Medulla oblongata (tissue), 1 donor: ENCODE data around the gene IFIH1.

Experiments
- DNase-seq: peaks from one replicate; pipeline ENCODE4 v3.0.0-alpha.2; 2015; ENCODE audit errors: extremely low spot score

Gene IFIH1

GRCh38 chr2:162318328-162319180 is at the start of gene IFIH1:
IFIH1 (minus strand) TSS chr2:162318684; CDS start chr2:162318307, 377 bp downstream.
- peak; percentile 95 for DNase-seq

- no peak for DNase-seq
Measured at GRCh38 chr2:162365392-162365791, 46.9 kb upstream of the IFIH1 start.

GRCh38 chr2:162344617-162344950 is 26.1 kb upstream of the IFIH1 start:
- peak; percentile 67 for DNase-seq

GRCh38 chr2:162343824-162344616 is 25.5 kb upstream of the IFIH1 start, which contains the start of gene GCA:
GCA (plus strand) TSS chr2:162344132; CDS start chr2:162344249, 117 bp downstream.
- peak; percentile 99 for DNase-seq

- no peak for DNase-seq
Measured at GRCh38 chr2:162343492-162343823, 25.0 kb upstream of the IFIH1 start.

- no peak for DNase-seq
Measured at GRCh38 chr2:162342841-162343240, 24.4 kb upstream of the IFIH1 start.

GRCh38 chr2:162342321-162342720 is 23.8 kb upstream of the IFIH1 start:
- DNase-seq = no peak

GRCh38 chr2:162340822-162341221 is 22.3 kb upstream of the IFIH1 start:
- no peak for DNase-seq

GRCh38 chr2:162337868-162338267 is 19.4 kb upstream of the IFIH1 start:
- no peak for DNase-seq

- peak; percentile 67 for DNase-seq
Measured at GRCh38 chr2:162333968-162334367, 15.5 kb upstream of the IFIH1 start.

- no peak for DNase-seq
Measured at GRCh38 chr2:162330881-162331280, 12.4 kb upstream of the IFIH1 start.

- DNase-seq = no peak
Measured at GRCh38 chr2:162328424-162329157, 10.1 kb upstream of the IFIH1 start.

GRCh38 chr2:162327806-162328205 is 9.3 kb upstream of the IFIH1 start:
- no peak for DNase-seq

- no peak for DNase-seq
Measured at GRCh38 chr2:162327134-162327769, 8.8 kb upstream of the IFIH1 start.

- no peak for DNase-seq
Measured at GRCh38 chr2:162324953-162325352, 6.5 kb upstream of the IFIH1 start.

- no peak for DNase-seq
Measured at GRCh38 chr2:162320864-162321517, 2.5 kb upstream of the IFIH1 start.

- DNase-seq = peak; percentile 30
Measured at GRCh38 chr2:162317861-162318327, 590 bp downstream of the IFIH1 start.

GRCh38 chr2:162317058-162317742 is 1.3 kb downstream of the IFIH1 start:
- DNase-seq = no peak

- DNase-seq = no peak
Measured at GRCh38 chr2:162316590-162316989, 1.9 kb downstream of the IFIH1 start.

- peak; percentile 36 for DNase-seq
Measured at GRCh38 chr2:162315938-162316337, 2.5 kb downstream of the IFIH1 start.

GRCh38 chr2:162312853-162313252 is 5.6 kb downstream of the IFIH1 start:
- no peak for DNase-seq
